HPDE6-E6E7 (cell line): ENCODE results near the gene SEMA3F.

Experiments used
- DNase-seq: peaks from one replicate; pipeline ENCODE4 v3.0.0; 2011; ENCODE audit warnings: missing footprints; ENCODE audit errors: extremely low spot score

Gene SEMA3F

GRCh38 chr3:50233176-50233575, 78.1 kb downstream of the SEMA3F start:
- DNase-seq, result no peak

GRCh38 chr3:50235716-50236483, 80.8 kb downstream of the SEMA3F start, which contains the start of gene GNAI2:
Gene GNAI2 (plus strand): TSS chr3:50236204. CDS start chr3:50236336, 132 bp downstream.
- DNase-seq, result peak; percentile 80

- no peak for DNase-seq
Observed at GRCh38 chr3:50236484-50237132, 81.5 kb downstream of the SEMA3F start.

- no peak for DNase-seq
Observed at GRCh38 chr3:50237133-50237651, 82.1 kb downstream of the SEMA3F start.

GRCh38 chr3:50237754-50238548, 82.8 kb downstream of the SEMA3F start:
- no peak for DNase-seq

GRCh38 chr3:50238549-50239026, 83.5 kb downstream of the SEMA3F start:
- DNase-seq, result no peak
